ENCODE results near the gene BAIAP3.

DNA sequence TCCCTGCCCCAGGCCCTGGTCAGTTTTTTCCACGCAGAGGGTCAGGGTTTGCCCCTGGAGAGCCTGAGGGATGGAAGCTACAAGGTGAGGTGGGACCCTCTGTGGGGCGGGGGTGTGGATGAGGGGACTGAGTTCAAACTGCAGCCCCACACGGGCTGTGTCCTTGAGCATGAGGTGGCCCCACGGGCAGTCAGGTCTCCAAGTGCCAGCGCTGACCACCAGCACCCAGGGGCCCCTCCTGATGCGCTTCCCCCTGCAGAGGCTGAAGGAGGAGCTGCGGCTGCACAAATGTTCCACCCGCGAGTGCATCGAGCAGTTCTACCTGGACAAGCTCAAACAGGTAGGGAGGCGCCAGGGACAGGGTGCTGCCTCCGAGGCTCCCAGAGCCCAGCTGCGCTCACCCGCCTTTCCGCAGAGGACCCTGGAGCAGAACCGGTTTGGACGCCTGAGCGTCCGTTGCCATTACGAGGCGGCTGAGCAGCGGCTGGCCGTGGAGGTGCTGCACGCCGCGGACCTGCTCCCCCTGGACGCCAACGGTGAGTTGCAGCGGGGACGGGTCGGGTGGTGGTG, 13.9 kb downstream of the BAIAP3 start:
- no peak for TF ChIP-seq CTCF (IDR thresholded peaks at IDR 0.05 in 8 of 11, conservative IDR thresholded peaks at IDR 0.05 in 3 of 11)
- no peak for TF ChIP-seq POLR2A (IDR thresholded peaks at IDR 0.05)
- TF ChIP-seq POLR2AphosphoS5 (IDR thresholded peaks at IDR 0.05) = no peak
